GM12892 (cell line): ENCODE data around the gene C11orf21.

Source experiments
- DNase-seq: peaks from one replicate; pipeline ENCODE4 v3.0.0; 2011; ENCODE audit not compliant: insufficient read length
- FAIRE-seq: peaks from 2 replicates; lab custom pipeline; 2011; peaks lifted over from hg19 to GRCh38; lab: Jason Lieb, UNC
- POLR2A ChIP-seq: IDR thresholded peaks from 2 replicates; pipeline ENCODE4 v1.6.1; 2011; ENCODE audit warnings: low read depth, low read length, control low read depth
- POLR2AphosphoS5 ChIP-seq: IDR thresholded peaks from 2 replicates; pipeline ENCODE4 v1.6.1; 2011; ENCODE audit warnings: low read depth, low read length, control low read depth
- TAF1 ChIP-seq: IDR thresholded peaks from 2 replicates; pipeline ENCODE4 v1.6.1; 2011; ENCODE audit warnings: low read depth, mild to moderate bottlenecking, control low read depth, low read length, borderline replicate concordance

C11orf21 gene

GRCh38 chr11:2331404-2331803 lies 29.7 kb upstream of the C11orf21 start:
- DNase-seq (no peak), FAIRE-seq (no peak)
- no peak for TF ChIP-seq TAF1
- TF ChIP-seq POLR2AphosphoS5 = no peak
- no peak for TF ChIP-seq POLR2A

GRCh38 chr11:2330696-2331095 lies 29.0 kb upstream of the C11orf21 start:
- no peak for DNase-seq
- no peak for TF ChIP-seq TAF1
- TF ChIP-seq POLR2A = no peak
- no peak for TF ChIP-seq POLR2AphosphoS5
- no peak for FAIRE-seq

GRCh38 chr11:2329551-2329950 lies 27.8 kb upstream of the C11orf21 start:
- DNase-seq (no peak), FAIRE-seq (no peak)
- TF ChIP-seq POLR2AphosphoS5 (no peak), POLR2A (no peak), TAF1 (no peak)

- TF ChIP-seq POLR2A = no peak
- no peak for TF ChIP-seq TAF1
- TF ChIP-seq POLR2AphosphoS5 = no peak
- DNase-seq (no peak), FAIRE-seq (no peak)
Measured at GRCh38 chr11:2328656-2329354, 27.1 kb upstream of the C11orf21 start.

- DNase-seq = no peak
- TF ChIP-seq TAF1 = no peak
- no peak for TF ChIP-seq POLR2AphosphoS5
- no peak for TF ChIP-seq POLR2A
- FAIRE-seq = no peak
Measured at GRCh38 chr11:2328021-2328420, 26.3 kb upstream of the C11orf21 start.

GRCh38 chr11:2327032-2327431 lies 25.3 kb upstream of the C11orf21 start:
- TF ChIP-seq POLR2AphosphoS5 (no peak), TAF1 (no peak), POLR2A (no peak)
- DNase-seq (no peak), FAIRE-seq (no peak)

GRCh38 chr11:2325719-2326118 lies 24.0 kb upstream of the C11orf21 start:
- DNase-seq (no peak), FAIRE-seq (no peak)
- TF ChIP-seq TAF1 (no peak), POLR2A (no peak), POLR2AphosphoS5 (no peak)

- TF ChIP-seq TAF1 = no peak
- TF ChIP-seq POLR2A = no peak
- TF ChIP-seq POLR2AphosphoS5 = no peak
- DNase-seq (no peak), FAIRE-seq (no peak)
Measured at GRCh38 chr11:2325123-2325522, 23.4 kb upstream of the C11orf21 start.

- DNase-seq = no peak
- TF ChIP-seq TAF1 (no peak), POLR2AphosphoS5 (no peak), POLR2A (no peak)
- no peak for FAIRE-seq
Measured at GRCh38 chr11:2321311-2321683, 19.6 kb upstream of the C11orf21 start.

GRCh38 chr11:2320568-2321310 lies 19.0 kb upstream of the C11orf21 start:
- no peak for FAIRE-seq
- TF ChIP-seq POLR2A (no peak), POLR2AphosphoS5 (no peak), TAF1 (no peak)

GRCh38 chr11:2319791-2320472 lies 18.2 kb upstream of the C11orf21 start:
- FAIRE-seq = no peak
- no peak for TF ChIP-seq POLR2A
- no peak for DNase-seq

More at GRCh38 chr11:2320568-2321310, 19.0 kb upstream of the C11orf21 start:
- DNase-seq = no peak

GRCh38 chr11:2318707-2319106 lies 17.0 kb upstream of the C11orf21 start:
- FAIRE-seq = no peak
- TF ChIP-seq POLR2AphosphoS5 = no peak
- TF ChIP-seq TAF1 = no peak
- TF ChIP-seq POLR2A = no peak
- no peak for DNase-seq

- FAIRE-seq = no peak
- TF ChIP-seq POLR2A (no peak), POLR2AphosphoS5 (no peak), TAF1 (no peak)
- DNase-seq = no peak
Measured at GRCh38 chr11:2318123-2318522, 16.4 kb upstream of the C11orf21 start.
